Activated naive CD8-positive, alpha-beta T cell treated with anti-CD3 and anti-CD28 coated beads, Interleukin-2, amount 50 U/mL, for 16 hours (primary cell): ENCODE measurements around the gene MNDA.

ENCODE experiments used
- DNase-seq: peaks from one replicate; pipeline ENCODE4 v3.0.0-alpha.2; 2020; ENCODE audit warnings: low read depth, low spot score

MNDA gene

DNA sequence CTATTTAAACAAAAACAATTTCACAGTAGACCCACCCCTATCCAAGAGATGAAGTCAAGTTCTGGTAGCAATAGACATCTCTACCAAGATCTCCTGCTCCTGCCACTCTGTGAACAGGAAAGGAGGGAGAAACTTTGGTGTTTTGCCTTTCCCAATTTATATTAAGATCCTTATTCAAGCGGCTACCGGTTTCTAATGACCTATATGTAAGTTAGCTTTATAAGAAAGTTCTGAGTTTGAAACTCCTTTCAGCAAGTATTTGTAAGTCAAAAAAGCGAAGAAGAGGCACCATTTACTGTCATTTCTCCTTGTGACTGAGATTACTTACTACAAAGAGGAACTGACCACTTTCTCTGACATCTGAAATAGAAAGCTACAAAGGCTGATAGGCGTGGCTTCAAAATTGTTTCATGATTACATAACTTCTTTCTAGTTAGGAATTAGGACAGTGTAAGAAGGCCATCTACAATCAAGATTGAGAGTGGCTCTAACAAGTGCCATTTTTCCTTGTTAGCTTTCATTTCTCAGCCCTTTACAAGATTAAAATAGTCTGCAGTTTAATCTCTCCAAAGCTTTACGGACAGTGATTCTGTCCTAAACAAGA, at the start of gene MNDA:
MNDA (plus strand) TSS at position 448 of the 604 bp plus-strand sequence. CDS start 10,803 bp downstream, outside the sequence.
- no peak for DNase-seq

DNA sequence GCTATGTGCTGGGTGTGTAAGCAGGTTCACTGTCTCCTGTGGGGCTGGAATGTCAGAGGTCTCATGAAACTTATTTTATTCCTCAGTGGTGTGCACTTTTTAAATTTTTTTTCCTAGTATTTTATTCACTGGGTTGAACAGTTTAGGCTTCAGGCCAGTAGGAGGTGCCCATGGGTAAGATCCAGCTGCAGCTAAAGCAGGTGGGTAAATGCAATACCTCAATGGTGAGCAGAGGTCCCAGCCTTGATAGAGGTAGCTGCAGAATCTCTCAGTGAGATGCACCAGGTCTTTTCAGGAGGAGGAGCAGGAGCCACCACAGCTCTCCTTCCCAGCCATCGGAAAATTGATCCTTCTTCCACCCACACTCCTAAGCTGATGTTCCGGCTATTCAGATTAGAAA, 37.5 kb upstream of the MNDA start:
- DNase-seq, result no peak

DNA sequence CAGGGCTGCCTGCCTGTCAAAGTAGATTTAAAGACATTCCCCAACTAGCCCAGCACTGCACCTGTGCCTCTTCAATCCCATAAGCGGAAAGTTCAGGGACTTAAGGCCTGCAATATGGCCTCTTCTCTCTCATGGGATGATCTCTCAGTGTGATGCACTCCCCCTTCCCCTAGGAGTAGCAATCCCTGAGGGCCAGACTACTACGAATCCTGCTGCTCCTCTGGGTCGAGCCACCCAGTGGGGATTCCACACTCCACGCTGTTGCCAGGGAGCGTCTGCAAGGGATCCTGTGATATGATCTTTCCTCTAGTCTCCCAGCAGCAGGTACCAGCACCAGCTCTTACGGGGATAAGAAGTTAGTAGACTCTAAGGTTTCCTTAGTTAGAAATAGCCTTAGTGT, 36.9 kb upstream of the MNDA start:
- DNase-seq, result no peak

DNA sequence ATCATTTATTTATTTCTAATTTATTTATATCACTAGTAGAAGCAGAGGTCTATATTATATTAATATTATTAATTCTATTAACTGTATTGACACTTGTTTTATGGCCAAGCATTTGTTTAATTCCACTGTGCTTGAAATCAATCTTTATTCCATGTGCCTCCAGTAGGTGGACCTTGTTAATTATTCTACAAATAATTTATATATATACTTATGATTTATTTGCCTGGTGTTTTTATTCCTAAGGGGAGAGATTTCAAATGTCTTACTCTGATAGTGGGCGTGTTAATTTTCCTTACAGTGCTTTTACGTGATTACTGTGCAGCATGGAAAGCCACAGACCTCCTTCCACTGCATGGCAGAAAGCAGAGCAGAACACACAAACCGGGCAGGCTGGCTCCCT, 32.6 kb upstream of the MNDA start:
- DNase-seq, result no peak

DNA sequence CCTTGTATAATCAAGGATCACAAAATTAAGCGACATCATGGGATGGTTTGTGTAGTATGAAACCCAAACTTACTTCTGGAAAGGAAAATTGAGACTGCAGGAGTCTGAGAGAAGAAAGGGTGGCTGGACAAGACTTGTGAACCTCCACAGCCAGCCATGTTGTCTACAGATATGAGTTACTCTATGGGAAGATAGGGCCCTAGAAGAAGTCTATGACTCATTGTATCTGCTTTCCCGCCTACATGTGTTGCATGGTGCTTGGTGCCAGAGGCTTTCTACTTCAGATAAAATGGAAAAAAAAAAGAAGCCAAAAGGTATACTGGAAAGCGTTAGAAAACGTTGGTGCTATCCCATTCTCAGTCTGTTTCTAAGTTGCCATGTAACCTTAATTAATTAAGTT, 31.5 kb upstream of the MNDA start:
- no peak for DNase-seq

DNA sequence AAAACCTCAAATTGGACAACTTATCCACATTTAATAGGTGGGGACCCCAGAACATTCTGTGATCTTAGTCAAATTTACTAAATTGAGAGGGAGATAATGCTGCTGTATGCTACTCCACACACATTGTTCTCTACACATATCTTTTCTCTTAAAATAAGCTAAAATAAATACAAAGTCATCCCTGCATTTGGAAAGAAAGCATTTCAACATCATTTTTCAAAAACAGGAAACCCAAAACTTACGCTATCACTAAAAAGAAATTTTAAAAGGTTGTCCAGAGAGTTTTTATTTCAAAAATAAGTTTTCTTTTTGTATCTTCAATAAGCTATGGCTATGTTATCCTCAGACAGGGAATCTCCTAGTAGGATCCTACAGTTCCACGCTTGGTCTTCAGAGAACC, 30.6 kb upstream of the MNDA start:
- DNase-seq, result no peak

DNA sequence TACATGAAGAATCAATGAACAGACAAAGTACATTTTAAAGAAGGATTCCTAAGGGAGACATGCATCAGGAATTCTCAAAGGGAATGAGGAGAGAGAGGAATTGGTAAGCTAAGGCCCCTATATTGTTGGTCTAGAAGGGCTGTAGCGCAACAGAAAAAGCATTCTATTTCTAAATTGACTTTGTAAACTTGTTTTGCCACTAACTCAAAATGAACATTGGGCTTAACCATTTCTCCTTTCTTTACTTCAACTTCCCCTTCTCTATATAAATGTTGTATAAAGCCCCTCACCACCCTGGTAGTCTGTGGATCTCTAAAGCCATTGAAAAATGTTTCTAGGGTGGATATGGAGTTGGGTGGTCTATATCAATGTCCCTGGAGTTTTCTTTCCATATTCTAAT, 29.8 kb upstream of the MNDA start:
- DNase-seq, result no peak

DNA sequence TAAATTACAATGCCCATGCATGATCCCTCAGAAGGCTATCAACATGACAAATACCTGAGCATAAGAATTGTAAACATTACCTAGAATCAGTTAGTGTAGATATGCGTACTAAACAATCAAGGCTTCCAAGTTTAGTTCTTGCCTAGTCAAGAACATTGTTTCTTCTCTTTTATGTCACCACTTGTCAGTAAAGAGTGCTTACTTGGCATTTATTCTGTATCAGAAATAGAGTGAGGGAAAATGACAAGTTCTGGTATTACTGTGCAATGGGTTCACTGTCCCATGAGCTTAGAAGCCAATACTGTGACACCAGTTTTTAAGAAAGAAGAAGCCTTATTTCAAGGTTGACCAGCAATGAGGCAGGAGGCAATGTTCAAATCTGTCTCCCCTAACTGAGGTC, 27.5 kb upstream of the MNDA start:
- DNase-seq, result no peak

DNA sequence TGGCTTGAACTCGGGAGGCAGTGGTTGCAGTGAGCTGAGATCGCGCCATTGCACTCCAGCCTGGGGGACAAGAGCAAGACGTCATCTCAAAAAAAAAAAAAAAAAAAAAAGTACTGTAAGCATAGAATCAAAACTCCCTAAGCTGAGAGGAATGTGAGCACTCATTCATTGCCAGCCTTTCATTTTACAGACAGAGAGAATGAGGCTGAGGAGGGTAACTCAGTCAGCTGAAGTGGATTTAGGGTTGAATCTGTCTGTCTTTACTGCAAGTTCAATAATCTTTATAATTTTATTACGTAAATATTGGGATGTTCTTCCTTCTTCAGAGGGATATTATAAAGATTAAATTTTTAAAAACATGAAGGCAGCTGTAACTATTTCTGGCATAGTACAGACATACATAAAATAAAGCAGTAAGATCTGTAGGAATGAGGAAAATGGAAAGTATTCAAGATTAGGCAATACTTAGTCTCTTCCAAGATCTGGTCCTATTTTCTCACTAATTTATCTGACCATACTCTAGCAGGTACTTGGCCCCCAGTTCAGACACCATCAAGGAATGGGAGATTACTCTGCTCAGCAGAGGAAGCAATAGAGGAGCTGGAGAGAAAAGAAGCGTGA, 24.1 kb upstream of the MNDA start:
- DNase-seq, result no peak

DNA sequence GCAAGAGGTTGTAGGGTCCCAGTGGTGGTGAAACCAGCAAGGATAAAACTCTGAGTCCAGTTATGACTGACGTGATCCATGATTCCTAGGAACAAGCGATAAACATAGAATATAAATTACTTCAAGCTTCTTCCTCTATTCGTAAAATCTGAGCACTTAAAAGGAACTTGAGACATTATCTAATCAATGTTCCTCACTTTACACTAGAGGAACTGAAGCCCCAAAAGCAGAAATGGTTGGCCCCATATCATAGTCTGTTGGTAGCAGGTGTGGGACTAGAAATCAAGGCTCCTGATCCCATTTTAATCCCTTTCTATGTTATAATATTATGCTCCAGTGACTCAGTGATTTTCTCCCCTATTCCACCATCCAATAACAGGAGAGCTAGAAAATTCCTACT, 21.9 kb upstream of the MNDA start:
- DNase-seq, result no peak

DNA sequence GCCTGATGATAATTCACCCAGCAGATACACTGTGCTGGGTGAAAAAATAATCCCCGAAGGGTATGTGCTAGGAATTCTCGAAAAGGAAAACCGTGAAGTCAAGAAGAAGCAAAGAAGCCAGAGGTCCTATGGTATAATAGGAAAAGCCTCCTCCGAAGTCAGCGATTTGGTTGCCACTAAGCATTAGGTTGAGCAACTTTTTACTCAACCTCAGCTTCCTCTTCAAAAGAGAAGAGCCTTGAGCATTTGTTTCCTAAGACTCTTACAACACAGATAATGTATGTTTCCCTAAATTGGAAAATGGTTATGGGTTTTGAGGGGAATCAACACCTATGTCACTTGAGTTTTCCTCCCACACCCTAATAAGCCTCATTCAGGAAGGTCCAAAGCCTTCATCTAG, 21.3 kb upstream of the MNDA start:
- no peak for DNase-seq

DNA sequence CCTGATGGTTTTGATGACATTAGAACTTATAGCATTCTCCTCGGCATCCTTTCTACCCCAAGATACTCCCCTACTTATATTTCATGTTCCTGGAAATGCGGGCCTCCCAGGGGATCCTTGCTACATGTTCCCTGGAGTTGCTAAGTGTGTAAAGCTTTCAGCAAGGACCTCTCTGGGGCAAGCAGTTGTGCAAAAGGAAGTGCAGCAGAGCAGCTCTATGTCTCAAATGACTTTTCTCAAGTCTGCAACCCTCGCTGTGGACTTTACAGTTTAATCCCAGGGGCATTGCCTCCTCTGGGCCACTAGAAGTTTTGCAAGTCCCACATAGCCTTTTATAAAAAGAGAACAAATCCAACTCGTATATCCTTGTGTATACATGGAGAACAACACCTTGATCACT, 20.8 kb upstream of the MNDA start:
- no peak for DNase-seq

DNA sequence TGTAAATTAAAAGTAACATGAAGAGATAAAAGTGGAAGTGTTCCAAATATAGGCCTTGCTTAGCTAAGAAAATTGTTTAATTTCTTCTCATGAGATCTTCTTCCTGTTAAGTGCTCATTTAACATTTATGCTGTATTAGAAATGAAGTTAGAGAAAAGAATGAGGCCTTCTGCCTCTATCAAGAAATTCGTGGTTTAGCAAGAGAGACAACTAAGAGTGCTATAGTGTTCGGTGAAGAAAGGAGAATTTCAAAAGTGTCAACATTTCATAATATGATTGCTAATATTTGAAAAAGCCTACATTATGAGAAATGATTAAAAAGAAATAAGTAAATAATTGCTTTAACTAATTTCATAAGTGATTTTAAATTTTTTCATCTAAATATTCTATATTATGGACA, 18.8 kb upstream of the MNDA start:
- DNase-seq, result no peak

DNA sequence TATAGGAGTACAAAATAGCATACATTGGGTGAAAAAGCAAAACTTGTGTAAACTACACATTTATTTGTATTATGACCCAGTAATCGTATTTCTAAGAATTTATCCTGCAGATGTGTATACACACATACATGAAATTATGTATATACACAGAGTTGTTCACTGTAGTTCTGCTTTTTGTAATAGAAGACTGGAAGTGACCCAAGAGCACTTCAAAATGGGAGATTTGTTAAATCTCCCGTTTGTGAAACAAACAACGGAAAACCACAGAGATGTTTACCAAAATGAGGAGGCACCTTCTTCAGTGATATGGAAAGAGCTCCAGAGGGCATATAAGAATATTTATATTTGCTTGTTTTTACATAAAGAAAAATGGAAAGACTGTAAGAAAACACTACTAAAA, 18.0 kb upstream of the MNDA start:
- no peak for DNase-seq

DNA sequence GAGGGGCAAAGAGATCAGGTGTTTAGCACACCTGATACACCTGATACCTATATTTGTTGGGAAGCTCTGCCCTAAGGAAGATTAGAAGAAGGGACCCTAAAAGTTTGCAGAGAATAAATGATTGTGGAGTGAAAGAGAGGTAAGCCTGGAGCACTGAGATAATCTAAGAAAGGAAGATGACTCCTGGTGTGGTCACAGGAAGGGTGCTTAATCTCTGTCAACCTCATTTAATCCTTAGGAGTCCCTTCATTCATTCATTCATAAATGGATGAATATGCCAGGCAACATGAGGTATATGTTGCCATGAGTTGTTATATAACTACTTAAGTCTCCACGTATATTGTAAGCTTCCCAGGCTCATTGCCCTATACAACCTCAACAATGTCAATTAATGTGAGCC, 16.2 kb upstream of the MNDA start:
- DNase-seq, result no peak

DNA sequence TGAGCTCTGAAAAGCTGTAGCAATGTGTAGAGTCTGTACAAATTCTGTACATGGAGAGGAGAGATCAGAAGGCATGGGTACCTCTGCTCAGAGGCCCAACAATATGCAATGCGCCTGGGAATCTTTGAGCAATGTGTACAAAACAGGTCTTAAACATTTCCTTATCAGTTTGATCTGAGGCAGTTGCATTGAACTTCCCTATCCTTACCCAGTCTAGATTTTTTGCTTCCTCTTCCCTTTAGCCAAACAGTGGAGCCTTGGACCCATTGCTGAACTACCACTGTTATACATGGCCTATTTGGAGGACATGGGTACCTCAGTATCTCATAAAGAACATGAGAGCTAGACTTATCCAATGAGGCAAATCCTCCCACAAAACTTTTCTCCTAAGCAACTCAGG, 12.6 kb upstream of the MNDA start:
- DNase-seq, result no peak

DNA sequence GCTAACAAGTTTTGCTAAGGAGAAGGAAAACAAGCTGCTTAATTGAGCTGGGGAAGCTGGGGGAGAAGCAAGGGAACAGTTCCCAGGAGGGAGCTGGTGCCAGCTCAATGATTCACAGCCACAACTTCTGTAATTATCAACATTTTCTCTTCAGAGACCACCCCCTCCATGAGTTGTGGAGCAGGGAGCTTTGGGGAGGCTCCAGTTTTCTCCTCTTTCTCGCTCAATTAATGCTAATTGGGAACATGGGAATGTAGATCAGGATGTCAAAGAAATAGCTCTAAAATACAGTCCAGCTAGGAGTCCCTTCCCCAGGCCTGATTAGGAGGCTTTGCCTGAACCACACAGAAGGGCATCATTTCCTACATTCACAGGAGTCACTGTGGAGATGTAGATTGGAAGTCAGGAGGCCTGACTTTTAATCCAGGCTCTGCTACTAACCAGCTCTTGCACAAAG, 12.1 kb upstream of the MNDA start:
- DNase-seq, result no peak

DNA sequence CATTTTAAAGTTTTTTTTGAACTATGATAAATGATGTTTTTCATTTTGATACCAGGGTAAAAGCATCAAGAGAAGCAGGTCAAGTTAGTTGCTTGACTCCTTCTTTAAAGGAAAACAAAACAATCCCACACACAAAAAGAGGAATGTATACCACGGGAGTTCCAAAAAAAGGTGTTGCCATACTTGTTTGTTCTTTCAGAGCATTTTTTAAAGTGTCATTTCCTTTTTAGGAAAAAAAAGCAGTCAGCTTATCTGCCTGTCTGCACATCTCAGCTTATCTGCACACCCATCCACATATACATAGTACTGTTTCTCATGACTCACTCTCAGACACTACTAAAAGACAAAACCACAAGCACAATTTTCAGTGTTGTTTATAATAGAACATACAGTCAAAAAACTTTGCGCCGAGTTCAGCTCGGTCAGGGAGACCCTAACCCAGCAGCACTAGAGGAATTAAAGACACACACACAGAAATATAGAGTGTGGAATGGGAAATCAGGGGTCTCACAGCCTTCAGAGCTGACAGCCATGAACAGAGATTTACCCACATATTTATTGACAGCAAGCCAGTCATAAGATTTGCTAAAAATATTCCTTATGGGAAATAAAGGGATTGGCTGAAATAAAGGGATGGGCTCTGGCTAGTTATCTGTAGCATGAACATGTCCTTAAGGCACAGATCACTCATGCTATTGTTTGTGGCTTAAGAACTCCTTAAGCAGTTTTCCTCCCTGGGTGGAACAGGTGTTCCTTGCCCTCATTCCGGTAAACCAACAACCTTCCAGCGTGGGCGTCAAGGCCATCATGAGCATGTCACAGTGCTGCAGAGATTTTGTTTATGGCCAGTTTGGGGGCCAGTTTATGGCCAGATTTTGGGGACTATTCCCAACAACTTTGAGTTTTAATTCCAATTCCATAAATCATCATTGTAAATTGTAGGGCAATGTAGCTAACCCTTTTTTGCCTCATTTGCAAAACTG, 11.4 kb upstream of the MNDA start:
- DNase-seq, result no peak

DNA sequence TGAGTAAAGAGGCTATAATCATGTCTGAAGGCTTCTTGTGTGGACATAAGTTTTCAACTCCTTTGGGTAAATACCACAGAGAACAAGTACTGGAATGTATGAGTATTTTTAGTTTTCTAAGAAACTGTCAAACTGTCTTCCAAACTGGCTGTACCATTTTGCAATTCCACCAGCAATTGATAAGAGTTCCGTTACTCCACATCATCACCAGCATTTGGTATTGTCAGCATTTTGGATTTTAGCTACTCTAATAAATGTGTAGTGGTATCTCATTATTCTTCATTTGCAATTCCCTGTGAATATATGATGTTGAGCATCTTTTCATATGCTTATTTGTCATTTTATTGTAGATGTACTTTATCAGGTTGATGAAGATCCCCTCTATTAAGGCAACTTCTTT, 9.4 kb upstream of the MNDA start:
- DNase-seq, result no peak

DNA sequence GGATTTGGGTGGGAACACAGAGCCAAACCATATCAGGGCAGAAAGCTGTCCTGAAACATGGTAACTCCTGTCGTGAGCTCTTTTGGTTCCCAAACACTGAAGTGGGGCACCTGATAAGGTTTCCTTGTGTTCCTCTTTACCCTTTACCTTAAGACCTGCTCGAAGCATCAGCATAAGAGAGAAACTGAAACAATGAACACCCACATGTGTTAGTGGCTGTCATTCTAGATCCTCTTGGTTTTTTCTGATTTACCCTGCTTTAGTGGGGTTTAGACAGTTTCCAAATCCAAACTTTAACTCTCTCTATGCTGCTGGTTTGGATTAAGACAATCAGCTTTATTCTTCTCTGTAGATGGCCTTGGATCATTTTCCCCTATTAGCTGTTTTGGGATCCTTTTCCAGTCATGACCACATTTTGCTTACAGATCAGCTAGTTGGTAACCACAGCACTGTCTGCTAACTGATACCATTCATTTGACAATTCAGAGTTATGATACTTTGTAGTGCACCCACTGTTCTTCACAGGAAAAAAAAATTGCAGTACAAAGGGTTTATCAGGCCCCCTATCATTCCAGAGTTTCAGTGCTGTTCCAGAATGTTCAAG, 975 bp upstream of the MNDA start:
- DNase-seq, result no peak

DNA sequence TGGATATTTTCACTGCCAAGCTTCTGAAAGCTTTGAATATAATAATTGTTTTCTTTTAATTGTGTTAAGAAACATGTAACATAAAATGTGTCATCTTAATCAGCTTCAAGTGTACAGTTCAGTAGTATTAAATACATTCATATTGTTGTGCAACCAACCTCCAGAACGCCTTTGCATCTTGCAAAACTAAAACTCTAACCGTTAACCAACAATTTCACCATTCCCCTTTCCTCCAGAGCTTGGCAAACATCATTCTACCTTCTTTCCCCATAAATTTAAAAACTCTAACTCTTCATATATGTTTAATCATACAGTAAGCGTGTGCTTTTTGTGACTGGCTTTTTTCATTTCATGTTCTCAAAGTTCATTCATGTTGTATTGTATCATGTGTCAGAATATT, 2.1 kb downstream of the MNDA start:
- no peak for DNase-seq

DNA sequence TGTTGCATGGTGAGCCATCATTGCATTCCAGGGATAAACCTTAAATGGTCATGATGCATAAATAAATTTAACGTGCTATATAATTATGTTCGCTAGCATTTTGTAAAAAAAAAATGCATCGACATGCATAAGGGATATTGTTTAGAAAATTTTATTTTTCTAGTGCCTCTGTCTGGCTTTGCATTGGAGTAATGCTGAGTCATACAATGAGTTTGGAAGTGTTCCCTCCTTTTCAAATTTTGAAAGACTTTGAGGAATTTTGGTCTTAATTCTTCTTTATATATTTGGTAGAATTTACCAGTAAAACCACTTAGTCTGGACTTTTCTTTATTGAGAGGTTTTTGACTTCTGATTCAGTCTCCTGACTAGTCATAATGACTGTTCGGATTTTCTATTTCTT, 4.9 kb downstream of the MNDA start:
- DNase-seq, result no peak
